HG02610 (cell line): ENCODE measurements around the gene PHLDA2.
"Not testable (repeated sequence)": the region's sequence is repeated elsewhere in the genome, so short reads cannot be mapped to it uniquely, and the experiment has no call there.

Source experiments
- ATAC-seq: cut with Tn5 transposase; IDR thresholded peaks from one replicate; pipeline ENCODE4 v1.9.1; 2021; ENCODE audit warnings: mild to moderate bottlenecking, moderate library complexity; ENCODE audit not compliant: unreplicated experiment

The PHLDA2 gene

DNA sequence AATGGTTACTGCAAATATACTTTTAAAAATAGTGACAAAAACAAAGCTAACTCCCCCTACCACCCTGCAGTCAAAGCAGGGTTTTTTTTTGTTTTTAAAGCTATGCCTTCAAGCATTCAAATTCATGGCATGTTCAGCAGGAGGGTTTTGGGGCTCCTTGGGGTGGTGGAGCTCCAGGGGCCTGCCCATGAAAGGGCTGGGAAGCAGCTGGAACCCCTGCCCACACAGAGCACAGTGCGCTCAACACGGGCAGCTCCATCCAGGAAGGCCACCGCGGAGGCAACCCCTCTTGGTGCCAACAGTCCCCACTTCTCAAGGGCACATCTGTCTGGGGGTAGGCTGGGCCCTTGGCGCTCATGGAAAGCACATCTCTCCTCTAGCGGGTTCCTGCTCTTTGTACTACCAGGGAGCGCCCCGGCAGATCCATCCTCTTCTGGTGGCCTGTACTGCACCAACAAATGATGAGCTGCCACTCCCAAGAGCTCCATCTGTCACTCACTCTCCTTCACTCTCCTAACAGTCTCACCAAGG lies 16.6 kb upstream of the PHLDA2 start:
- no peak for ATAC-seq

DNA sequence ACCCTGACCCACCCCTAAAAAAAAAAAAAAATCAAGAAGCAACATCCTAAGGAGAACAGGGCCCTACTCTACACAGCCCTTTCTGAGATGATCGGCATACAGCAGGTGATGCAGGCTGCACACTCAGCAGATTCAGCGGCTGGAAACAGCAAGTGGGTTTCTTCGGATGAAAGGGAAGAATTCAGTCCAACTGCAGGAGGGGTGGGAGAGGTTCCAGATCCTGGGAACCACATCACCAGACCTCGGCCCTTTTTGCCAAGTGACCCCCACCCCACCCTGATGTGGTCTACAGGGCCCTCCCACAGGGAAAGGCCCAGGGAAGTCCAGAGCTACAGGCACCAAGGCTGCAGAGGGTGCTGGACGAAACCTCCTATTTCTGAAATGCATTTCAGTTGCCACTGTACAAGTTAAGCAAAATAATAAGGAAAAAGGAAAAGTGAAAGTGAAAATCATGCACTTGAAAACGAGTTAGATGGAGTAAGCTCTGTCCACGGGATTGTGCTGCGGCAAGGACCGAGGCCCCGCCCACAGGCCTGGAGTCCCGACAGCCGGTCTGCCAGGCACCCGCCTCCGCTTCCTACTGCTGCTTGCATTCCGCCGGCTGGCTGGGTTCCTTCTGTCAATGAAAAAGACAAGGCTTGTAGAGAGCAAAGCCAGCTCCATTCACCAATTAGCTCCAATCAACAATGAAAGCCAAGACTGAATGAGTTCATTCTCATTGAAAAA lies 16.0 kb upstream of the PHLDA2 start:
- no peak for ATAC-seq

DNA sequence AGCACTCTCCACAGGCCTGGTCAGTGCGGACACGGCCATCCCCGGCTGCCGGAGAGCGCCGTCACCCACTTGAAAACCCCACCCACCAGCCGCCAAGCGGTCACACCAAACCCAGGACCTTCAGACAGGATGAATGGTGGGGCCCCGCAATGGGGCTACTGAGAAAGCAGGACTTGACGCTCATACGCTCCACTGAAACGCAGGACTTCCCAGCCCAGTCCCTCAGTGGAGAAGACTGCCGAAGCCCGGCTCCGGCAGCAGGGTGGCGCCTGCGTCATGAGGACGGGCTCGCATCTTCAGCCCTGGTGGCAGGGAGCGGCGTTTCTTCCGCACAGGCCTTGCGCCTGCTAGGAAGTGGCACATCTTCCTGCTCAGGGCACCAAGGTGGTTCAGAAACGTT lies 15.3 kb upstream of the PHLDA2 start:
- ATAC-seq, result no peak

DNA sequence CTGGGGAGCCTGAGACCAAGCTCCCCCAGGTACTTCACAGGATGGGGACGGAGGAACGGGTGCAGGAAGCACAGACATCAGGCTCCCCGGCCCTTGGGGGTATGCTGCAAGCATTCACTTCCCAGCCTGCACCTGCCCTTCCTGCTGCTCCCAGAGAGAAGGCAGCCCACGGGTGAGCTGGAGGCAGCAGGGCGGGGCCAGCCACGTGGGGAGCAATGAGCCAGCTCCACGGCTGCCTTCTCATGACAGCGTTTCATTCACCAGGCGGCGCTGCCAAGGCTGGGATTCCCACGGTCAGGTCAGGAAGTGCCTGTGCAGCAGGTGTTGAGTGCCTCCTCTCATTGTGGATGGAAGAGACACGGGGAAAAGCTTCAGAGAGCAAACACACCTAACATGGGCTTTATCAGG lies 14.5 kb upstream of the PHLDA2 start:
- no peak for ATAC-seq

DNA sequence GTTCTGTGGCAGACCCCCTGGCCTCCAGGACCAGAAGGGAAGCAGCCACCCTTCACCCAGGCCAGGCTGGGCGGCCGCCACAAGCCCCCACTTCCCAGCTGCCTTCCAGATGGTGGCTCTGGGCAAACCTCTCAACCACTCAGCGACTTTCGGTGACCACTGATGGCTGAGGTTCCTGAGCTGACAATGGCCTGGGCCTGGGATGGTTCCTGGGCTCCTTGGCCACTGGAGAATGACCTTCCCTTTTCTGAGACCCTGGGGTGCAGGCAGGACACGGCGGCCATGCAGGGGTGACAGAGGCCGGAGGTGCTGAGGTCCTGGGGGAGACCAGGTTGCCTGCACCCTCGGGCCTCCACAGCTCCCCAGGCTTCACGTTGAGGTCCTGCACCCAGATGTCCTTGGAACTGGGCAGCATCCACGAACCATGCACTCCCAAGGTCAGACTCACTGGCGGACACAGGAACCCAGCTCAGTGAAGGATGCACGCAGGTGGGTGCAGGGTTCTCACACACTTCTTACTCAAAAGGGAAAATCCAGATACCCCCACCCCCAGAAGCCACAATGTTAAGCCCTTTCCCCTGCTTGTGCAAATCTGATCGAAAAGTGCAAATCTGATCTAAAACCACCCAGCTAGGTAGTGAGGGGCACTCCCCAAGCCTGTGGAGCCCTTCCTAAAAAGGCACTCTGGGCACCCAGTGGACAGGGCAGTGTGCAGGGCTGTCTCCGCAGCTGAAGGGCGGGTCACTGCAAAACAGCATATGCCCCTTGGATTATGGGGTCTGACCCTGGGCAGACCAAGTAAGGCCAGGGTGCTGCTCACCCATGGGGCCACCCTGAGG lies 13.9 kb upstream of the PHLDA2 start:
- no peak for ATAC-seq

DNA sequence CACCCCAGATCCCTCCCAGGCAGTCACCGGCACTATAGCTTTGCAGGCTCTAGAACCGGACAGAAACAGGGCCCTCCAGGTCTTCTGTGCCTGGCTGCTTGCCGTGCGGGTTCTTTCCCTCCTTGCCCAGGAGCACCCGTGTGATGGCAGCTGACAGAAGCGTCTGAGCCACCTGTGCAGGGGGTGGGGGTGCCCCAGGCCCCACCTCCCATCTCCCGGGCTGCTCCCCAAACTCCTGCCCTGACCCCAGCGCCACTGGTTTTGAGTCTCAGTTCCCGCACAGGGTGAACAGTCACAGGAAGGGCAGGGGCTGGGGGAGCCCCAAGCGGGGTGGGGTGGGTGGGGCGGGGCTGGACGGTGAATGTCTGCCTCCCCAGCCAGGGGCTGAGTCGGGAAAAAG lies 13.2 kb upstream of the PHLDA2 start:
- no peak for ATAC-seq

DNA sequence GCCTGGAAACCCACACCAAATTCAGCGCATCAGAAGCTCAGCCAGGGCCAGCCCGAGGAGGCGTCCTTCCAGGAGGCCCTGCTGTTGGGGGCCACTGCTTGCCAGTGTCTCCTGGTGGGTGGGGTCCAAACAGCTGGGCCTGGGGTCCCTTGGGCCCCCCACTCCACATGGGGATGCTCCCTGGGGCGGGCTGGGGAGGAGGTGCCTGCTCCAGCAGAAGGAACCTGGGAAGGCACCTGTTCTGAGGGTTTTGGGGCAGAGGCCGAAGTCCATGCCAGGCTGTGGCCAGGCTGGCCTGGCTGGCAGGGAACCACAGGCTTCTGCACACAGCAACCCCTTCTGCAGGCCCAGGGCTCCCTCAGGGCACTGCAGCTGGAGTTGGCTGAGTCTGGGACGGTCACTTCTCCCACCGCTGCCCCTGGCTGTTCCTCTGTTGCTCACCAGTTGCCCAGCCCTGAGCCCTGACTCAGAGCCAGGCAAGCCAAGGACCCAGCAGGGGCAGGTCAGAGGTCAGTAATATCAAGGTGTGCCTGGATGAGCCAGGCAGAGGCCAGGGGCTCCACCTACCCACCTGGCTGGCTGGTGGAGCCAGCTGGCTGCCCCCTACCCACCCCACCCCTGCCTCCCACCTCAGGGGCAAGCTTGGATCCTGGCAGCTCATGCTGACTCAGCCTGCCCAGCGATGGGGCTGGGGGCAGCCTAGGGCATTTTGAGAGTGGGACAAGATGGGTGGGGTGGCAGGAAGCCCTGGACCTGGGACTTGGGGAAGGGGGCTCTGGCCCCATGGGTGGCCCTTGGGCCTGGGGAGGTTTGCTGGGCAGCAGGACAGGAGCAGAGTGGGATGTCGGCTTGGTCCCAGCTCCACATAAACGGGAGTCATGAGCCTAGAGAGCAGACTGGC lies 12.0 kb upstream of the PHLDA2 start:
- ATAC-seq, result no peak

DNA sequence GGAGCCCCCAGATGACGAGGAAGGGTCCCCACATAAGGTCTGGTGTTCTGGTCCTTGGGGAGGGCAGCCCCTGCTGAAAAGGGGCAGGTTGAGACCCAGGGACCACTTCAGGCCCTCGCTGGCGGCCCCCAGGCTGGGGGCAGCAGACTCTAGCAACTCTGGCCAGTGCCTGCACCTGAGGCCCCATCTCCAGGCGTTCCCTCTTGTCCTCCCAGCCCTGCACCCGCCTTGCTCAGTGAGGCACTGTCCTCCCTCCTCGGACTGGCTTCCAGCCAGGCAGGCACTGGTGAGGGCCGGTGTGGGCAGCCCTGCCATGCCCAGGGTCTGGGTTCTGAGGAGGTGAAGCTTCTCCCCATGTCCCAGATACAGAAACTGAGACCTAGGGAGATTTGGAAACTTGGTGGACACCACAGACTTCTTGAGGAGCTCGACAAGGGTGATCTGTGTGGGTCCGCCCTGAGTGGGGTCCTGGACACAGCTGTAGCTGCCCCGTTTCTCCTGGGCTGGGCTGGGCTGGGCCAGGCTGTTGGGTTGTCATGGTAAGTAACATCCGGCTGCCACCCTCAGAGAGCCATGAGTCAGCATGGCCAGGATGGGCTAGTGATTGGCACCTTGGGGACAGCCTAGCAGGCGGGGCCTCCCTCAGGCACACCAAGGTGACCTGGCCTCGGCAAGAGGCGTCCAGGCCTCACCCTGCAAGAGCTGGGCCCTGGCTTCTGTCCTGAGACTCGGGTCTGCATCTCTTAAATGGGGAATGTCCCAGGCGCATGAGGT lies 11.1 kb upstream of the PHLDA2 start:
- no peak for ATAC-seq

DNA sequence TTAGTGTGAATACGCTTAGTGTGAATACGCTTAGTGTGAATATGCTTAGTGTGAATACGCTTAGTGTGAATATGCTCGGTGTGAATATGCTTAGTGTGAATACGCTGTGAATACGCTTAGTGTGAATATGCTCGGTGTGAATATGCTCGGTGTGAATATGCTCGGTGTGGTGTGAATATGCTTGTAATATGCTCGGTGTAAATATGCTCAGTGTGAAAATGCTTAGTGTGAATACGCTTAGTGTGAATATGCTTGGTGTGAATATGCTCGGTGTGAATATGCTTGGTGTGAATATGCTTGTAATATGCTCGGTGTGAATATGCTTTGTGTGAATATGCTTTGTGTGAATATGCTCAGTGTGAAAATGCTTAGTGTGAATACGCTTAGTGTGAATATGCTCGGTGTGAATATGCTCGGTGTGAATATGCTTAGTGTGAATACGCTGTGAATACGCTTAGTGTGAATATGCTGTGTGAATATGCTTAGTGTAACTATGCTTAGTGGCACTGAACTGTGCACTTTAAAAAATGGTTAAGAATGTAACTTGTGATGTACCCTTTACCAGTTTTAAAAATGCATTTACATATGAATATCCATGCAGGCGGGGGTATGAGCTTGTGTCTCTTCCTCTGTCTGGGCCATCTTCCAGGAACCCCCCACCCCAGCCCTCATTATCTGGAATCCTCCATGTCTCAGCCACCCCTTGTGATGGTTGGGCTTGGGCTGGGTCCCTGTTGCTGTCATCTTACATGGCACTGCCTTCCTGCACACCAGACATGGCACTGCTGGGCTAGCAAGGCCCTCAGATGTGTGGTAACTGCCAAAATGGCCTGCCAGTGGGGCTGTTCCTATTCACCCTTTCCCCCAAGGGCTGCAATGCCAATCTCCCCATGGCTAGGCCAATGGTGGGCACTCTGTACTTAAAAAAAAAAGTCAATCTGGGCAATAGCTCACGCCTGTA lies 9.5 kb upstream of the PHLDA2 start:
- ATAC-seq, result not testable (repeated sequence)

DNA sequence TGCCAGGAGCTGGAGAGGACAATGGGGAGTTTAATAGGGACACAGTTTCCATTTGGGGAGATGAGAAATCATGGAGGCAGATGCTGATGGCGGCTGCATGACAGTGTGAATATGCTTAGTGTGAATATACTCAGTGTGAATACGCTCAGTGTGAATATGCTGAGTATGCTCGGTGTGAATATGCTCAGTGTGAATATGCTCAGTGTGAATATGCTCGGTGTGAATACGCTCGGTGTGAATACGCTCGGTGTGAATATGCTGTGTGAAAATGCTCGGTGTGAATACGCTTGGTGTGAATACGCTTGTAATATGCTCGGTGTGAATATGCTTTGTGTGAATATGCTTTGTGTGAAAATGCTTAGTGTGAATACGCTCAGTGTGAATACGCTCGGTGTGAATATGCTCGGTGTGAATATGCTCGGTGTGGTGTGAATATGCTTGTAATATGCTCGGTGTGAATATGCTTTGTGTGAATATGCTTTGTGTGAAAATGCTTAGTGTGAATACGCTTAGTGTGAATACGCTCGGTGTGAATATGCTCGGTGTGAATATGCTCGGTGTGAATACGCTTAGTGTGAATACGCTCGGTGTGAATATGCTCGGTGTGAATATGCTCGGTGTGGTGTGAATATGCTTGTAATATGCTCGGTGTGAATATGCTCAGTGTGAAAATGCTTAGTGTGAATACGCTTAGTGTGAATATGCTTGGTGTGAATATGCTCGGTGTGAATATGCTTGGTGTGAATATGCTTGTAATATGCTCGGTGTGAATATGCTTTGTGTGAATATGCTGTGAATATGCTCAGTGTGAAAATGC lies 8.6 kb upstream of the PHLDA2 start:
- not testable (repeated sequence) for ATAC-seq

DNA sequence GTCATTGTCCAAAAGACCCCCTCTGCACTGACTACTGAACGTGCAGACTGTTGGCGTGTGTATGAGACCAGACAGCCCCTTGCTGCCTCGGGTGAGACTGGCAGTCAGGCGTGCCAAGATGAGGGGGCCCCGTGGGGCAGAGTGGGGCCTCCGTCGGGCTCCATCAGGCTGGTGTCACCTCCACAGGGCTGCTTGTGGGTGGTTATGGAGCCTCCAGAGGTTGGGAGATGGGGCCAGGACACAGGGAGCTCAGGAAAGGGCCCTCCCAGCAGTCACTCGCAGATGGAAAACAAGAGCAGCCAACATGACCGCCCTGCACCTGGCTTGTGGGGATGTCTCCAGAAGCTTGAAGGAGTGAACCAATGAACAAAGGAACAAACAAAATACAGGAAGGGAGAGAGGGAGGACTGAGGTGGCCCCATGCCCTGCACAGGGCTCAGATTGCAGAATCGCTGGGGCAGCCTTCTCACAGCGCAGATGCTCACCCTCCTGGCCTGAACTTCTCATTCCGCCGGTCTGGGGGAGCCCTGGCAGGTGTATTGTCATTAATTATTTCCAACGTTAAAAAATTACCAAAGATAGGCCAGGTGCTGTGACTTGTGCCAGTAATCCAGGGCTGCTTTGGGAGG lies 5.5 kb upstream of the PHLDA2 start:
- no peak for ATAC-seq

DNA sequence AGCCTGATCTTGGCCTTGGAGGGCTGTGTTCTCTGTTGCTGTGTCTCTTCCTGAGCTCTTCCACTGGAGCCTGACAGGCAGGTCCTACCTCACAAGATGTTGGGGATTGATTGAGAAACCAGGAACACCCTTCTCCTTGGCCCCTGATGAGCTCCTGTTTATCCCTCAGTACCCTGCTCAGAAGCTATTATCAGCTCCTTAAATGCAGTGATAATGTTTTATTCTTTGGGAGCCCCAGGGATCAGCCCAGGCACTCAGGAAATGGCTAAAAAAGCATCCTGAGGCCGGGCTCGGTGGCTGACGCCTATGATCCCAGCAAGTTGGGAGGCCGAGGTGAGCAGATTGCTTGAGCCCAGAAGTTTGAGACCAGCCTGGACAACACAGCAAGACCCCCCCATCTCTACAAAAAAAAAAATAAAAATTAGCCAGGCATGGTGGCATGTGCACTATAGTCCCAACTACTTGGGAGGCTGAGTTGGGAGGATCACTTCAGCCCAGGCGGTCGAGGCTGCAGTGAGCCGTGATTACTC lies 4.9 kb upstream of the PHLDA2 start:
- no peak for ATAC-seq

DNA sequence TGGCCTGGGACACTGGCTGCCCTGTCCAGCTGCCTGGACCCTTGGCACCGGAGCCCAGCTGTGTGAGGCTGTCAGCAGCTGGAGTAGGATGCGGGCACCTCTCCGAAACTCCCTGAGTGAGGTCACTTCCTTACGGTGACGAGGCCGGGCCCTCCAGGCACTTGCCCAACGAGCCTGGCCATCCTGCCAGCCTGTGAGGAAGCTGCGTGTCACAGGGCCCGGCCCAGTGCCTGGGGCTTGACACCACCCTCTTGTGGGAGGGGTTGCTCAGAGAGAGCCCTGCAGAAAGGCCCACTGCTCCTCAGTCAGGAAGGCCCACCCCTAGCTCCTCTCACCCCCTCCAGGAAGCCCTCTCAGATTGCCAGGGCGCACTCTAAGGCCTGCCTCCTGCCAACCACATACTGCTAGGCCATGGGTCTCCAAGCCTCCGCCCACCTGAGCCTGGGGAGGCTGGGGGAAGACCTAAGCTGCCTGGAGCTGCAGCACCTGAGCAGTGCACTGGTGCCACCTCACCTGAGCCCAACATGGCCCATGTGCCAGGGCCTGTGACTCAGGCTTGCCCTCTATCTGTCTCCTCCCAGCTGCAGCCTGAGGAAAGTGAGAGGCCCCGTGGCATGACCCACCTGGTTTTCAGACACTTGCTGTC lies 4.3 kb upstream of the PHLDA2 start:
- no peak for ATAC-seq

DNA sequence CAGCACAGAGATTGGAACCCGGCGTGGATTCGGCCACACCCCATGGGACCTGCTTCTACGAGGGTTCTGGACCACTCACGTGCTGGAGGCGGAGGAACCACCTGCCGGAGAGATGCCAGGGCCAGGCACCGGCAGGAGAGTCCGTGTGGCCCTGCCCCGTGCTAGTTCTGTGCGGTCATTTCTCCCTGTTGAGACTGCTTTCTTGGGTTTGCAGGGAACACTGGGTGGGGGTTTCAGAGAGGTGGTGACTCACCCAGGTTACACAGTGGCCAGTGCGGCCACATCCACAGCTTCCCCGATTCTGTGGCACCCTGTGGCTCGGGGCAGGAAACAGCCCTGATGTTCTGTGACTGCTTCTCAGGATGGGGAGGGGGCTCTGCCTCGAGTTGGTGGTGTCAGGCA lies 3.6 kb upstream of the PHLDA2 start:
- ATAC-seq, result no peak

DNA sequence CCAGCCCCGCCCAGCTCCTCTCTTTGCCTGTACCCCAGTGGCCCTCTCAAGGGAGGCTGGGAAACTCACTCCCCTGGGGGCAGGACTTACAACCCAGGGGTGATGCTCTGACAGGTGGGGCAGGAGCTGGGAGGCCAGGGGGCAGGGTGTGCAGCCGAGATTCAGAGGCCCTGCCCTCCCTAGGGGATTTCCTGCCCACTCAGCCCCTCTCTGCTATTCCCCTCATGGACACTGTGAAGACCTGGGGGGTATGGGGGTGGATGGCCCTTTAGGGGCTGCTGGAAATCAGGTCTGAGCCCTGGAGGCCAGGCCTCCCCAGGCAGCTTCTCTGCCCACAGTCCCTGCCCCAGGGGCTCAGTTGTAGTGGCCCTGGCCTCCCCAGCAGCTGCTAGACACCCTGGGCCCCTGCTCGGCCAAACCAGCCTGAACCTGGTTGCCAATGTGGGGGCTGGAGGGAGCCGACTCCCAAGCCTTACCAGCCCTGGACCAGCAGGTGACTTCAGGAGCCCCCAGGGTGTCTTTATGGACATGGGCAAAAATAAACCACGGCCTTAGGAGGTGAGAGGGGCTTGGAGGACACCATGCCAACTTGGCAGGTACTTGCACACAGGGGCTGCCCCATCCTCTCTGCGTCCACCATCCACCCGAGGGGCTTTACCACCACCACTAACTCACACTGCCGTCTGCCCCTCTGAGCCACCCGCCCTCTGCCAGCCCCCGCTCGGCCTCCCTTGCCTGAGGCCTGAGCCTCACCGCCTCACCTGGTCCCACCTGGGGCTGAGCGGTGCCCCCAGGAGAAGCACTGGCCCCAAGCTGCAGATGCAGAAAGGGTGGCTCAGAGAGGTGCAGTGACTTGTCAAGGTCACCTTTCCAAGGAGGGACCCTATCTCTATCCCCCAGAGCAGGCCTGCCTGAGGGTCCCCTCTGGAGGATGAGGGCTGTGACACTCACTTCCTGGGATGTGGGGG lies 2.8 kb upstream of the PHLDA2 start:
- ATAC-seq, result no peak

DNA sequence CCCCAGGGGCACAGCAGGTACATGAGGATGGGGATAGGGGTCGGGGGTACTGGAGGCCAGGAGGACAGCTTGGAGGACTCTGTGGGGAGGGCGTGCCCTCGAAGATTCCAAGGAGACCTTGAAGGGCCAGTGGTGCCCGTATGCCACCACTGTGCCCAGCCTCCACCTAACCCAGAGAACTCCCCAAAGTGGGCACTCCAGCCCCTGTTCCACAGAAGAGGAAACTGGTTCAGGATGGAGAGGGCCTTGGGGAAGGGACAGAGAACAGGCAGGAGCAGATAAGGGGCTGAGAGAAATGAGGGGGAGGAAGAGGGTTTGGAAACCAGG lies 2.2 kb upstream of the PHLDA2 start:
- ATAC-seq, result no peak
